Smooth muscle cell of bladder (primary cell): Measurements from ENCODE around the gene SERTAD3. TPM values are rescaled to one million over a fixed set of nuclear protein-coding genes. Genes with fewer than 3 reads are reported as not detected.

ENCODE experiments used
- total RNA-seq: library from RNA; depleted of rRNA; stranded (reverse); fragments of >200 nt; gene quantifications from 2 replicates; pipeline ENCODE4 v1.2.3, GENCODE V29; 2014

SERTAD3 gene
- 17.5 and 18.9 TPM in 2 replicates for total RNA-seq

GRCh38 chr19:40444000-40444824 is at the start of gene SERTAD3:
Gene SERTAD3, minus strand, starts transcription at chr19:40444335. Its CDS starts 2,255 bp downstream, at chr19:40442080.

GRCh38 chr19:40466985-40467734 is 23.0 kb upstream of the SERTAD3 start, which contains the start of gene SPTBN4:
Gene SPTBN4, plus strand, starts transcription at chr19:40467001. Its CDS starts 5,621 bp downstream, at chr19:40472622.

GRCh38 chr19:40465557-40466218 is 21.6 kb upstream of the SERTAD3 start, which contains the start of gene BLVRB:
Gene BLVRB, minus strand, starts transcription at chr19:40465745. Its CDS starts 57 bp downstream, at chr19:40465688.

GRCh38 chr19:40425450-40426287 is 18.5 kb downstream of the SERTAD3 start, which contains the start of gene SERTAD1:
Gene SERTAD1, minus strand, starts transcription at chr19:40425992. Its CDS starts 2,446 bp downstream, at chr19:40423546.

GRCh38 chr19:40413291-40413845 is 30.8 kb downstream of the SERTAD3 start, which contains the start of gene PRX:
Gene PRX, minus strand, starts transcription at chr19:40413378. Its CDS starts 5,446 bp downstream, at chr19:40407932.

Other genes starting within 250 kb of the SERTAD3 start
- gene TTC9B, start 226.0 kb downstream of the SERTAD3 start, total RNA-seq = not detected in 2 replicates
- gene CCNP, start 217.6 kb downstream of the SERTAD3 start, total RNA-seq = 0.14 and 0.28 TPM in 2 replicates
- 63.0 and 79.1 TPM in 2 replicates for gene AKT2, start 159.0 kb downstream of the SERTAD3 start, total RNA-seq
- 3.6 and 4.8 TPM in 2 replicates for gene C19orf47, start 95.9 kb downstream of the SERTAD3 start, total RNA-seq
- 147 and 199 TPM in 2 replicates for gene PLD3, start 95.6 kb downstream of the SERTAD3 start, total RNA-seq
- gene HIPK4, start 54.2 kb downstream of the SERTAD3 start, total RNA-seq = 0.14 and 0.18 TPM in 2 replicates
- gene PRX, start 31.0 kb downstream of the SERTAD3 start, total RNA-seq = 1.3 and 1.6 TPM in 2 replicates
- 11.1 and 19.3 TPM in 2 replicates for gene SERTAD1, start 18.3 kb downstream of the SERTAD3 start, total RNA-seq
- 104 and 118 TPM in 2 replicates for gene BLVRB, start 21.4 kb upstream of the SERTAD3 start, total RNA-seq
- 1.6 and 1.8 TPM in 2 replicates for gene SPTBN4, start 22.7 kb upstream of the SERTAD3 start, total RNA-seq
- 13.5 and 17.2 TPM in 2 replicates for gene SHKBP1, start 132.5 kb upstream of the SERTAD3 start, total RNA-seq
- gene LTBP4, start 157.0 kb upstream of the SERTAD3 start, total RNA-seq = 20.1 and 36.6 TPM in 2 replicates
- gene NUMBL, start 246.3 kb upstream of the SERTAD3 start, total RNA-seq = 12.9 and 19.4 TPM in 2 replicates